Right atrium auricular region (tissue), 2 donors: ENCODE results near the gene GAST. TPM values are rescaled to one million over a fixed set of nuclear protein-coding genes. Genes with fewer than 3 reads are reported as not detected.

Experiments used
- DNase-seq: peaks from one replicate; pipeline ENCODE4 v3.0.0-alpha.2; 2019; ENCODE audit warnings: low spot score
- H3K27ac ChIP-seq, 2 donors: fragments of 200-600 bp; sonication (generic); 1 replicate in 1 of 2; 2 replicates in 1 of 2; pipeline ENCODE4 v1.5.1; 2016 to 2019
- H3K27me3 ChIP-seq, 2 donors: fragments of 200-600 bp; sonication (generic); one replicate each; pipeline versions ENCODE4 v1.5.1 to v1.6.0; 2017 to 2019
- H3K36me3 ChIP-seq: fragments of 200-600 bp; sonication (generic); one replicate; pipeline ENCODE4 v1.5.1; 2016
- H3K4me1 ChIP-seq, 2 donors: fragments of 200-600 bp; sonication (generic); one replicate each; pipeline versions ENCODE4 v1.5.1 to v1.6.0; 2017 to 2019
- H3K4me3 ChIP-seq, 2 donors: fragments of 200-600 bp; sonication (generic); 1 replicate in 1 of 2; 2 replicates in 1 of 2; pipeline ENCODE4 v1.5.1; 2017 to 2019; ENCODE audit warnings: mild to moderate bottlenecking in 1 of 2, moderate library complexity in 1 of 2
- H3K9me3 ChIP-seq, 2 donors: fragments of 200-600 bp; sonication (generic); one replicate each; pipeline ENCODE4 v1.5.1; 2019
- CTCF ChIP-seq, 2 donors: fragments of 200-600 bp; sonication (generic); IDR thresholded peaks; one replicate each; pipeline ENCODE4 v1.5.1; 2019; ENCODE audit warnings: antibody characterized with exemption in 2 of 2
- total RNA-seq, 2 donors: library from RNA; depleted of rRNA; stranded (reverse); fragments of >200 nt; gene quantifications; one replicate each; pipeline ENCODE4 v1.1.0, GENCODE V29; 2016

Gene GAST
- total RNA-seq, 2 donors from 2014 or later, result not detected

- Histone ChIP-seq H3K27ac (no peak overlapping the region), H3K9me3 (no peaks in the 10 kb centered on the region), H3K4me3 (no peak overlapping the region), H3K27me3 (peaks cover 9 to 14% of the 10 kb centered on the region in 2 donors), H3K4me1 (peaks cover 0 to 20% of the 10 kb centered on the region in 2 donors), H3K36me3 (no peaks in the 10 kb centered on the region)
- TF ChIP-seq CTCF (IDR thresholded peaks at IDR 0.05), result no peak
- DNase-seq, result no peak
Measured at GRCh38 chr17:41730479-41730878, 18.3 kb downstream of the GAST start.

- Histone ChIP-seq H3K36me3 (no peaks in the 10 kb centered on the region), H3K4me3 (no peak overlapping the region), H3K27me3 (peaks cover 9 to 17% of the 10 kb centered on the region in 2 donors), H3K27ac (no peak overlapping the region), H3K4me1 (peaks cover 0 to 20% of the 10 kb centered on the region in 2 donors), H3K9me3 (no peaks in the 10 kb centered on the region)
- no peak for DNase-seq
- TF ChIP-seq CTCF (IDR thresholded peaks at IDR 0.05), result no peak
Measured at GRCh38 chr17:41731836-41732235, 19.7 kb downstream of the GAST start.

- H3K4me1 ChIP-seq, result peaks cover 0 to 23% of the 10 kb centered on the region in 2 donors
- H3K27me3 ChIP-seq, result peaks cover 9 to 17% of the 10 kb centered on the region in 2 donors
- TF ChIP-seq CTCF (IDR thresholded peaks at IDR 0.05), result no peak
Measured at GRCh38 chr17:41733348-41734138, 21.4 kb downstream of the GAST start.

GRCh38 chr17:41734139-41734948, 22.2 kb downstream of the GAST start, which contains the start of gene HAP1:
HAP1 (minus strand) TSS chr17:41734643; CDS start chr17:41734634, 9 bp downstream.
- peaks cover 9 to 17% of the 10 kb centered on the region in 2 donors for H3K27me3 ChIP-seq
- no peak within 1 kb of the TSS for H3K27ac ChIP-seq
- H3K4me1 ChIP-seq, result peaks cover 0 to 23% of the 10 kb centered on the region in 2 donors
- no peaks in the 10 kb centered on the region for H3K36me3 ChIP-seq
- DNase-seq, result no peak
- H3K4me3 ChIP-seq, result peak within 1 kb of the TSS; percentile 34 to 45
- no peaks in the 10 kb centered on the region for H3K9me3 ChIP-seq
- TF ChIP-seq CTCF (IDR thresholded peaks at IDR 0.05), result no peak

More at GRCh38 chr17:41733348-41734138, 21.4 kb downstream of the GAST start:
- no peaks in the 10 kb centered on the region for H3K9me3 ChIP-seq
- peak overlapping the region in 1 of 2 donors; percentile 45 for H3K4me3 ChIP-seq
- no peak for DNase-seq
- no peak overlapping the region for H3K27ac ChIP-seq
- no peaks in the 10 kb centered on the region for H3K36me3 ChIP-seq

GRCh38 chr17:41734949-41735313, 22.8 kb downstream of the GAST start:
- peaks cover 9 to 17% of the 10 kb centered on the region in 2 donors for H3K27me3 ChIP-seq
- no peak for TF ChIP-seq CTCF (IDR thresholded peaks at IDR 0.05)
- peak overlapping the region; percentile 34 to 45 for H3K4me3 ChIP-seq
- H3K27ac ChIP-seq, result no peak overlapping the region
- no peak for DNase-seq
- H3K4me1 ChIP-seq, result peaks cover 0 to 23% of the 10 kb centered on the region in 2 donors
- H3K36me3 ChIP-seq, result no peaks in the 10 kb centered on the region
- H3K9me3 ChIP-seq, result no peaks in the 10 kb centered on the region
